GM23338 (cell line): ENCODE data around the gene SMC1A. TPM values are rescaled to one million over a fixed set of nuclear protein-coding genes. Genes with fewer than 3 reads are reported as not detected.

Source experiments
- ATAC-seq: fragments of 200-7000 bp; cut with Tn5 transposase; 3 replicates; pipeline ENCODE4 v1.9.1; 2020
- DNase-seq: peaks from one replicate; pipeline ENCODE4 v3.0.0-alpha.2; 2015; ENCODE audit warnings: low spot score
- H2AFZ ChIP-seq: fragments of 200-600 bp; sonication (generic); 2 replicates; pipeline ENCODE4 v1.8.0; 2016; ENCODE audit warnings: antibody characterized with exemption, mild to moderate bottlenecking, moderate library complexity
- H3F3A ChIP-seq: fragments of 200-600 bp; sonication (generic); replicated peaks from 2 replicates; pipeline ENCODE4 v1.8.0; 2017; ENCODE audit warnings: antibody characterized with exemption, mixed run types, low read depth
- H3K27ac ChIP-seq: fragments of 200-600 bp; sonication (generic); 2 replicates; pipeline ENCODE4 v1.6.1; 2016; ENCODE audit warnings: low read depth
- H3K27me3 ChIP-seq: fragments of 200-600 bp; sonication (generic); 2 replicates; pipeline ENCODE4 v1.8.0; 2016; ENCODE audit warnings: mild to moderate bottlenecking, mixed run types, moderate library complexity; ENCODE audit not compliant: insufficient read depth
- H3K36me3 ChIP-seq: fragments of 200-600 bp; sonication (generic); 2 replicates; pipeline ENCODE4 v1.8.0; 2016; ENCODE audit warnings: mild to moderate bottlenecking; ENCODE audit not compliant: insufficient read depth
- H3K4me1 ChIP-seq: fragments of 200-600 bp; sonication (generic); 2 replicates; pipeline ENCODE4 v1.8.0; 2016; ENCODE audit warnings: mild to moderate bottlenecking, moderate library complexity; ENCODE audit not compliant: insufficient read depth
- H3K4me2 ChIP-seq: fragments of 200-600 bp; sonication (generic); 2 replicates; pipeline ENCODE4 v1.7.1; 2017; ENCODE audit warnings: mixed run types
- H3K4me3 ChIP-seq: fragments of 200-600 bp; sonication (generic); 2 replicates; pipeline ENCODE4 v1.6.1; 2016; ENCODE audit warnings: mixed run types
- H3K79me2 ChIP-seq: fragments of 200-600 bp; sonication (generic); replicated peaks from 2 replicates; pipeline ENCODE4 v1.8.0; 2017; ENCODE audit warnings: mild to moderate bottlenecking; ENCODE audit not compliant: insufficient read depth
- H3K9me2 ChIP-seq: fragments of 200-600 bp; sonication (generic); 2 replicates; pipeline ENCODE4 v1.8.0; 2017; ENCODE audit not compliant: insufficient read depth
- H4K20me1 ChIP-seq: fragments of 200-600 bp; sonication (generic); replicated peaks from 2 replicates; pipeline ENCODE4 v1.8.0; 2017; ENCODE audit warnings: mild to moderate bottlenecking; ENCODE audit not compliant: insufficient read depth
- H3K27ac Mint-ChIP-seq: 2 replicates; pipeline ENCODE4 v1.8.0; 2020; ENCODE audit warnings: inconsistent platforms, mild to moderate bottlenecking, moderate library complexity, mixed read lengths
- H3K27me3 Mint-ChIP-seq: 3 replicates; pipeline ENCODE4 v1.8.0; 2022; ENCODE audit warnings: low read depth, mild to moderate bottlenecking, moderate library complexity, mixed read lengths, inconsistent platforms; ENCODE audit not compliant: insufficient read depth, poor library complexity
- H3K36me3 Mint-ChIP-seq: 3 replicates; pipeline ENCODE4 v1.8.0; 2021; ENCODE audit warnings: low read depth, mild to moderate bottlenecking, inconsistent platforms, moderate library complexity, mixed read lengths
- H3K4me1 Mint-ChIP-seq: 3 replicates; pipeline ENCODE4 v1.8.0; 2020; ENCODE audit warnings: mild to moderate bottlenecking, inconsistent platforms, mixed read lengths
- H3K4me3 Mint-ChIP-seq: 3 replicates; pipeline ENCODE4 v1.8.0; 2021; ENCODE audit warnings: moderate library complexity, mild to moderate bottlenecking, inconsistent platforms, mixed read lengths
- H3K9me3 Mint-ChIP-seq: 3 replicates; pipeline ENCODE4 v1.8.0; 2020; ENCODE audit warnings: moderate library complexity, mild to moderate bottlenecking, inconsistent platforms, mixed read lengths
- CREB1 ChIP-seq: fragments of 250-450 bp; sonication (Bioruptor Pico); IDR thresholded peaks from 2 replicates; pipeline ENCODE4 v1.5.0; 2020; ENCODE audit warnings: low read depth, mild to moderate bottlenecking, moderate library complexity
- EZH2 ChIP-seq: fragments of 200-600 bp; sonication (generic); IDR thresholded peaks from one replicate; pipeline ENCODE4 v1.8.0; 2017; ENCODE audit warnings: antibody characterized with exemption, mild to moderate bottlenecking, low read depth; ENCODE audit not compliant: unreplicated experiment
- EZH2phosphoT487 ChIP-seq: fragments of 200-600 bp; sonication (generic); IDR thresholded peaks from one replicate; pipeline ENCODE4 v1.8.1; 2018; ENCODE audit warnings: antibody characterized with exemption; ENCODE audit not compliant: unreplicated experiment
- JUNB ChIP-seq: IDR thresholded peaks from one replicate; pipeline ENCODE4 v1.6.1; 2016; ENCODE audit warnings: antibody characterized with exemption; ENCODE audit not compliant: unreplicated experiment
- NANOG ChIP-seq: IDR thresholded peaks from 2 replicates; pipeline ENCODE4 v1.6.1; 2016; ENCODE audit warnings: antibody characterized with exemption, borderline replicate concordance
- POLR2AphosphoS5 ChIP-seq: IDR thresholded peaks from 2 replicates; pipeline ENCODE4 v1.6.1; 2016; ENCODE audit warnings: antibody characterized with exemption, low read depth
- REST ChIP-seq: IDR thresholded peaks from one replicate; pipeline ENCODE4 v1.6.1; 2018; ENCODE audit warnings: antibody characterized with exemption; ENCODE audit not compliant: unreplicated experiment
- STAT1 ChIP-seq: IDR thresholded peaks from one replicate; pipeline ENCODE4 v1.6.1; 2016; ENCODE audit warnings: antibody characterized with exemption; ENCODE audit not compliant: unreplicated experiment
- ZNF114 ChIP-seq: fragments of 250-450 bp; sonication (Bioruptor Pico); IDR thresholded peaks from 2 replicates; pipeline ENCODE4 v1.5.0; 2020; ENCODE audit warnings: mild to moderate bottlenecking, moderate library complexity
- ZNF331 ChIP-seq: fragments of 250-450 bp; sonication (Bioruptor Pico); IDR thresholded peaks from 2 replicates; pipeline ENCODE4 v1.5.0; 2020; ENCODE audit warnings: low read depth, mild to moderate bottlenecking, moderate library complexity
- ZNF462 ChIP-seq: fragments of 250-450 bp; sonication (Bioruptor Pico); IDR thresholded peaks from 2 replicates; pipeline ENCODE4 v1.5.0; 2020; ENCODE audit warnings: mild to moderate bottlenecking, moderate library complexity
- polyA plus RNA-seq: library from polyadenylated mRNA; unstranded; fragments of >200 nt; fragmentation: Nextera tagmentation; extraction: Ambion mirVana; gene quantifications from 2 replicates; pipeline ENCODE4 v1.2.1, GENCODE V29; 2016
- total RNA-seq: library from RNA; depleted of rRNA; stranded (reverse); fragments of >200 nt; shearing (Covaris generic); gene quantifications from 2 replicates; pipeline ENCODE4 v1.2.3, GENCODE V29; 2014

The SMC1A gene
- total and polyA plus RNA-seq, 2 experiments from 2014 or later: 63.3 to 69.0 TPM

GRCh38 chrX:53452812-53453211 is 30.4 kb upstream of the SMC1A start (continued):
- TF ChIP-seq ZNF462 (CRISPR knock-in tag): no peak
- no peak for TF ChIP-seq STAT1
- no peak for TF ChIP-seq ZNF331 (CRISPR knock-in tag)
- TF ChIP-seq ZNF114: no peak
- TF ChIP-seq CREB1: no peak
- no peak for TF ChIP-seq EZH2phosphoT487
- no peak for TF ChIP-seq REST

GRCh38 chrX:53449632-53450031 is 27.2 kb upstream of the SMC1A start:
- Mint-ChIP-seq H3K27ac (no peak overlapping the region), H3K4me1 (no peaks in the 10 kb centered on the region; the same call in 2 of the 3 replicates), H3K4me3 (no peak overlapping the region), H3K27me3 (no peaks in the 10 kb centered on the region), H3K36me3 (no peaks in the 10 kb centered on the region), H3K9me3 (no peaks in the 10 kb centered on the region)
- DNase-seq (no peak), ATAC-seq (no peak)
- Histone ChIP-seq H3K4me3 (no peak overlapping the region), H3K36me3 (no peaks in the 10 kb centered on the region), H2AFZ (no peak overlapping the region), H3K27me3 (no peaks in the 10 kb centered on the region), H3K4me2 (no peak overlapping the region), H3K9me2 (no peaks in the 10 kb centered on the region), H3K27ac (no peak overlapping the region), H4K20me1 (no peaks in the 10 kb centered on the region), H3F3A (no peaks in the 10 kb centered on the region), H3K79me2 (no peaks in the 10 kb centered on the region), H3K4me1 (no peaks in the 10 kb centered on the region)
- TF ChIP-seq CREB1 (no peak), EZH2 (no peak), POLR2AphosphoS5 (no peak), ZNF331 (CRISPR knock-in tag) (no peak), EZH2phosphoT487 (no peak), STAT1 (no peak), JUNB (no peak), NANOG (no peak)
